GM19023 (cell line): ENCODE results near the gene LITAFD.

Experiments used
- ATAC-seq: cut with Tn5 transposase; IDR thresholded peaks from one replicate; pipeline ENCODE4 v1.9.1; 2021; ENCODE audit warnings: mild to moderate bottlenecking, moderate library complexity; ENCODE audit not compliant: unreplicated experiment

Gene LITAFD

GRCh38 chr16:8890549-8890921 is 8.4 kb downstream of the LITAFD start:
- no peak for ATAC-seq

DNA sequence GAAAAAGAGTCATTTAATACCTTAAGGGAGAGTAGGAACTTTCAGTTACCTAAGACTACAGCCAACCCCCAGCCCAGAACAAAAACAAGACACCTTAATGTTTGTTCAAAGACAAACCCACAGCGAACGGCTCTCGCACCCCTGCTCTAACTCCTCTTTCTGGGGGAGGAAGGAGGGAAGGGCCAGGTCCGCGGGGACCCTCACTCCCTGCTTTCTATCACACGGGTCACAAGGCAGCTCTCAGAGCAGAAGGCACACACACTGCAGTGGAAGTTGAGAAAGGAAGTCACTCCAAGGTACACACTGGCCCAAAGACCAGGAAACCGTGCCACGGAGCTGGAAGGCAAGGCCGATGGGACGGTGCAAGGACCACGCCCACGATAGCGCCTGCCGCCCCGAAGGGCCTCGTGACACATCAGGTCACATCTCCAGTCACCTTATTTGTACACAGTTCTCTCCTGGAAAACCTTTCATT is 10.0 kb downstream of the LITAFD start:
- peak; percentile 32 for ATAC-seq

DNA sequence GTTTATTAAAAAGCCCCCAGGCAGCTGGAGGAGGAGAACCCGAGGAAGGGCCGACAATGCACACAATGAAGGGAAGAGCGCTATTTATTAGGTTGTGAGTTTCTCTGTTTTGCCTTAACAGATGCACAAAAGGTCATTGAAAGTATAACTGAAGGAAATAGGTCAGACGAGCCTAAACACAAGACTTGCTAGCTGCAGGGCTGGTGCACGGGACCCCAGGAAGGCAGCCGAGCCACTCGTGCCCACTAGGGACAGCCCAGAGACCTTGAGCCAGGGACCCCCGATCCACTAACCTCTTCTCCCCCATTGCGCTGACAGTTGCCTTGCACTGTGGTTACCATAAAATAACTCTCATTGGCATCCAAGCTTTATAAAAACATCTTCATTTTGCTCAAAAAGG is 11.3 kb downstream of the LITAFD start:
- no peak for ATAC-seq

DNA sequence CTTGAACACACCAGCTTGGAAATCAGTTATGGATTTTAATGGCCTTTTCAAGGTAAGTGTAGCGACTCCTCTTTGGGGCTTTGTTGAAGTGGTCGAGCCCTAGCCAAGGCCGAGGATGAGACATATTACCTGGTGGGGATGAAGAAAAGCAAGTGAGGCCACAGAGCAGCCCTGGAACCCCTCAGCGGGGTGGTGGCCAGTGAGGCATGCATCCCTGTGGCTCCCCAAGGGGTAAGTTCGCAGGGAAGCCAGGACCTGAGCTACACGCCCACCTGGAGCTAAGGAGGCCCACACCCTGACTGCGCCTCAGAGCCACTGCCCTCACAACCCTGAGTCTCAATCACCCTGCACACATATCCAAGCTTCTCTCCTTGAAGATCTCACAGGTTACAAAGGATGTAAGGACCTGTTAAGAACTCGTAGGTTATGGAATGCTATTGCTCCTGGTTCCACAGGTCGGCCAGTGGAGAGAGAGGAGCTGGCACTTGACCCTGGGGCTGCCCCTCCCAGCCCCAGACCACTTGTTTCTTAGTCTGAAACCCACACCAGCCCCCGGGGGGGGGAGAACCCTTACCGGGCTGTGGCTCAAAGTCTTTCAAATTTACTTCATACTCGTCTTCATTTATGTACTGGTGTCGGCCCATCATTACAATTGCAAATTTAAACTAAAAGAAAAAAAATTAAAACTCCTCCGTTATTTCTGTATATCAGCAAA is 12.0 kb downstream of the LITAFD start:
- no peak for ATAC-seq

DNA sequence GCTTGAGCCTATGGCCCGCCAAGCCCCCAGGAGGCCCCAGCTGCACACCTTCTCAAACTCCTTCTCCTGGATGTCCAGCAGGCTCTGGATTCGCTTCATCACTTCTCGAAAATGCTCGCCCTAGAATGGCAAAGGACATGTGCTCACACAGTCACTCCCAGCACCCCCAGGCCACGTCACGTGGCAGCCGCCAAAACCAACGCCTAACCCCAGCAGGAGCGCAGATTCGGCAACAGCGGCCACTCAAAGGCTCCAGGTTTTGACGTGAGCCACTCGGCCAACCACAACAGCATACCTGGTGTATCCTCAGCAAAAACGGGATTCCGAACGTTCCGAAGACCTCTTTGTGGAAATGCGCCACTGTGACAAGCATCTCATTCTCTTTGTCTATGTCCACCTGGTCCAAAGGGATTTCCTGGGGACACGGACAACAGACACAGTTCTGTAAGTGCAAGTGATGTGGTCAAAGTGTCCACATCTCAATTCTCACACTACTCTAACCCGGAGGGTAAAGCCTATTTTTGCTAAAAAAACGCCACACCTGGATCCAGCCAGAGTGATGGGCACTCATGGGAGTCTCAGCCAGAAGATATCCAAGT is 12.7 kb downstream of the LITAFD start:
- ATAC-seq: no peak

GRCh38 chr16:8898660-8899318 is 16.6 kb downstream of the LITAFD start:
- no peak for ATAC-seq

DNA sequence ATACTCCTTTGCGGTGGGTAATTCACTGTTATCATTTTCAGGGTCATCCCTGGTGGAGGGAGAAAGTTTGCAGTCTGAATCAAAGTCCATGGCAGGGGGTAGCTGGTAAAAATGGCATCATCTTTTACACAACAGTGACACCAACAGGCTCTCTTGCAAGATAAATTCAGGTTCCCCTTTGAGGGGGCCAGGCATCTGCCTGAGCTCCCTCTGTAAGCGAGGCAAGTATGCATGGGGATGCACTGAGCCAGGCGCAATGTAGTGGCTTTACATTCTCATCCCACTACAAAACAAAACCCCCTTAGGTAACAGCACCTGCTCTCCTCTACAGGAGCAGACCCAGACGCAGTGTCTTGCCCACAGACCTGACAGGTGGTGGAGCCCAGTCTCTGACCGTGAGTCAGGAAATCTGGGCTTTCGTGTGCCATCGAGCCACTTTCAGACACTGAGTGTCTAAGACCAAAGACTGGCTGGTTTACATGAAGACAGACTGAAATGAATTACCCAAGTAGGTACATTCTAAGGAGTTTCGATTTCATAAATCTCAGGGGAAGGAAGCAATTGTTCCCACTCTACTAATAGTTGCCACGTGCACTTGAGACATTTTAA is 17.7 kb downstream of the LITAFD start:
- ATAC-seq: no peak

DNA sequence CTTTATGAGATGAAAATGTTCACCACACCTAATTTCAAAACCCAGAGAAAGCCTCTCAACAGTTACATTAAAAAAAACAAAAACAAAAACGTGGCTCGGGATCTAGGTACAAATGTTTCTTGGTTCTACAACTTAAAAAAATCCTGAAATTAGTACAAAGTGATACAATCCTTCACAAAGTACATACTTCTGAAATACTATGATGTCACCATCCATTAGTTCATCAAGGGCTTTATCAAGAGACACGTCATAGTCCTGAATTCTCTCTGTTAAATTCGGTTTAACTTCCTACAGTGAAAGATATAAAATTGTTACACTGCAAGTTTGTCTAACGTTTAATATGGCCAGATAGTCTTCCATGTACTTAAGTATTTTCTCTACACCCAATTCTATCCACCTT is 18.2 kb downstream of the LITAFD start:
- ATAC-seq: no peak

GRCh38 chr16:8901320-8901861 is 19.2 kb downstream of the LITAFD start:
- no peak for ATAC-seq

DNA sequence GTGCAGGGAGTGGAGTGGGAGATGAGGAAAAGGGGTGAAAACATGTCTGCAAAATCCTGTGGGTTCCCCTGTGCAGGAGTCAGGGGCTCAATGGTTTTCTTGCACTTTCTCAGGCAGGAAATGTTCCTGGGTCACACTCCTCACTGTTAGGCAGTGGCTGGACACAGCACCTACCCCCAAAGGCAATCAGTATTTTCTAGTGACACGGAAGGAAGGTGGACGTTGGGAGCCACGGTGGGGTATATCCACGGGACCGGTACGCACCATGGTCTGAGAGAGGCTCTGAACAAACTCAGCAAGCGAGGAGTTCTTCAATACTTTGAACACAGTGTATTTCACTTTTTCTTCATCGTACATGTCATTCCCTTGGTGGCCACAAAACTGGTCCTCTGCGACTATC is 20.9 kb downstream of the LITAFD start:
- ATAC-seq: no peak

GRCh38 chr16:8904018-8904430 is 21.9 kb downstream of the LITAFD start:
- ATAC-seq: no peak

- no peak for ATAC-seq
Measured at GRCh38 chr16:8905168-8905762, 23.1 kb downstream of the LITAFD start.

- no peak for ATAC-seq
Measured at GRCh38 chr16:8905795-8906591, 23.8 kb downstream of the LITAFD start.

GRCh38 chr16:8907096-8907495 is 24.9 kb downstream of the LITAFD start:
- ATAC-seq: no peak

DNA sequence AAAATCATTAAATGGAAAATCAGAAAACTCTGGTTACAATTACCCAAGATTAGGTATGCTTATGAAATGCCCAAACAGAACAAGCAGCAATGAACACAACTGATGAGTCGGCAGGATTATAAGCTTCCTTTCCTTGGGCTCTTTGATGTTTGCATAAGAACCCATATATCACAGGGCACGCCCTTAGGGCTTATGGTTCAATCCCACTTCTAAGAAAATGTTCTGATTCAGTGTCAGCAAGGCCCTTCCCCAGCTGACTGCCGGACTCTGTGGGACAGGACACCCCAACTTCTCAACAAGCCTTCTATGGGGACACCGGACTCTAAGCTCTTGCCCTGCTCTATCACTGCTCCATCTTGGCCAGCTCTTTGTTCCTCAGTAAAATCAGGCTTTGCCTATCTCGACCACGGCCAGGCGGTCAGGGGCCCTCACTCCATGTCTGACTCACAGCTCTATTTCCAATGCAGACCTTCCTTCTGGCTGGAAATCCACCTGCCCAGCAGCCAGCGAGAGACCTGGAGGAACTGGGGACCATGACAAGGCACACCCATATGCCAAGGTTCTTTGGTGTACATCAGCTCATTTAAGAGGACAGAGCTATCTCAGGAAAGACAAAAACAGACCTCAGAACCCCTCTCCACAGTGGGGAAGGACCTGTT is 26.8 kb downstream of the LITAFD start:
- no peak for ATAC-seq

- no peak for ATAC-seq
Measured at GRCh38 chr16:8910811-8911210, 28.7 kb downstream of the LITAFD start.

GRCh38 chr16:8912793-8913192 is 30.6 kb downstream of the LITAFD start:
- no peak for ATAC-seq

- ATAC-seq: no peak
Measured at GRCh38 chr16:8914098-8914497, 31.9 kb downstream of the LITAFD start.

GRCh38 chr16:8915722-8916301 is 33.7 kb downstream of the LITAFD start:
- ATAC-seq: no peak
